PC-3 (cell line): ENCODE data around the gene SLC45A3.

Experiments
- EZH2phosphoT487 ChIP-seq: fragments of 300-600 bp; sonication (generic); IDR thresholded peaks from 2 replicates; pipeline ENCODE4 v1.6.1; 2018; ENCODE audit warnings: mild to moderate bottlenecking, antibody characterized with exemption, low read length, borderline replicate concordance
- TF ChIP-seq, protein P1 (sequence below): fragments of 300-600 bp; sonication (generic); conservative IDR thresholded peaks from 2 replicates; pipeline ENCODE4 v1.5.1; 2017; ENCODE audit warnings: antibody characterized with exemption, low read depth, mild to moderate bottlenecking, low read length

DNA sequence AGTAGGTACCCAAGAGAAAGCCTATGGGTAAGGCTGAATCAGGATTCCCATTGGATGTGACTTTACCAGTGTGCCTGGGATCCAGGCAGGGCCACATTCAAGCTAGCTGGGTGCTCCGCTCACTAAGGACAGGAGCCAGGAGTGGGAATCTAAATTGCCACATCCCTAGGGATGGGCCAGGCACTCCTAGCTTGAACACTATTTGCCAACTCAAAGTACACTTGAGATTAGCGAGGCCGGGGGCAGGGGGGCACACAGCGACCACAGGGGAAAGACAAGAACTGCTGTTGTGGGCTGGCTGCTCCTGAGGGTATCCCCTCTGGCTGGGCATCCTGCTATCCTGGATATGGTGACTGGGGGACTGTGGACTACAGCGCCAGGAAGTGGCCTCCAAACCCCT, 4.3 kb downstream of the SLC45A3 start:
- TF ChIP-seq, protein P1, sequence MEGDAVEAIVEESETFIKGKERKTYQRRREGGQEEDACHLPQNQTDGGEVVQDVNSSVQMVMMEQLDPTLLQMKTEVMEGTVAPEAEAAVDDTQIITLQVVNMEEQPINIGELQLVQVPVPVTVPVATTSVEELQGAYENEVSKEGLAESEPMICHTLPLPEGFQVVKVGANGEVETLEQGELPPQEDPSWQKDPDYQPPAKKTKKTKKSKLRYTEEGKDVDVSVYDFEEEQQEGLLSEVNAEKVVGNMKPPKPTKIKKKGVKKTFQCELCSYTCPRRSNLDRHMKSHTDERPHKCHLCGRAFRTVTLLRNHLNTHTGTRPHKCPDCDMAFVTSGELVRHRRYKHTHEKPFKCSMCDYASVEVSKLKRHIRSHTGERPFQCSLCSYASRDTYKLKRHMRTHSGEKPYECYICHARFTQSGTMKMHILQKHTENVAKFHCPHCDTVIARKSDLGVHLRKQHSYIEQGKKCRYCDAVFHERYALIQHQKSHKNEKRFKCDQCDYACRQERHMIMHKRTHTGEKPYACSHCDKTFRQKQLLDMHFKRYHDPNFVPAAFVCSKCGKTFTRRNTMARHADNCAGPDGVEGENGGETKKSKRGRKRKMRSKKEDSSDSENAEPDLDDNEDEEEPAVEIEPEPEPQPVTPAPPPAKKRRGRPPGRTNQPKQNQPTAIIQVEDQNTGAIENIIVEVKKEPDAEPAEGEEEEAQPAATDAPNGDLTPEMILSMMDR = no peak
- no peak for TF ChIP-seq EZH2phosphoT487
